Activated CD4-positive, alpha-beta T cell treated with anti-CD3 and anti-CD28 coated beads, Interleukin-2, Interleukin-6, amounts not matched to agents 100 ng/mL and 50 ng/mL, durations not matched to agents 16 hours and 8 hours (primary cell): Measurements from ENCODE around the gene HSD17B10.
"Not testable (repeated sequence)": the region's sequence is repeated elsewhere in the genome, so short reads cannot be mapped to it uniquely, and the experiment has no call there.

Experiments
- DNase-seq: peaks from one replicate; pipeline ENCODE4 v3.0.0-alpha.2; 2020

The HSD17B10 gene

GRCh38 chrX:53433651-53434639 is at the start of gene HSD17B10:
Gene HSD17B10 (minus strand): TSS chrX:53434370. CDS start chrX:53434345, 25 bp downstream.
- peak; percentile 93 for DNase-seq

- DNase-seq: no peak
Observed at GRCh38 chrX:53483416-53483815, 49.2 kb upstream of the HSD17B10 start.

- peak; percentile 69 for DNase-seq
Observed at GRCh38 chrX:53481816-53482465, 47.8 kb upstream of the HSD17B10 start.

- peak; percentile 36 for DNase-seq
Observed at GRCh38 chrX:53481093-53481492, 46.9 kb upstream of the HSD17B10 start.

- no peak for DNase-seq
Observed at GRCh38 chrX:53479301-53479700, 45.1 kb upstream of the HSD17B10 start.

GRCh38 chrX:53476371-53476770 is 42.2 kb upstream of the HSD17B10 start:
- no peak for DNase-seq

- no peak for DNase-seq
Observed at GRCh38 chrX:53474707-53475106, 40.5 kb upstream of the HSD17B10 start.

- no peak for DNase-seq
Observed at GRCh38 chrX:53471346-53471745, 37.2 kb upstream of the HSD17B10 start.

- DNase-seq: not testable (repeated sequence)
Observed at GRCh38 chrX:53468659-53469058, 34.5 kb upstream of the HSD17B10 start.

GRCh38 chrX:53458082-53458481 is 23.9 kb upstream of the HSD17B10 start:
- DNase-seq: no peak

GRCh38 chrX:53456254-53456653 is 22.1 kb upstream of the HSD17B10 start:
- no peak for DNase-seq

- no peak for DNase-seq
Observed at GRCh38 chrX:53452812-53453211, 18.6 kb upstream of the HSD17B10 start.

GRCh38 chrX:53449632-53450031 is 15.5 kb upstream of the HSD17B10 start:
- no peak for DNase-seq

- no peak for DNase-seq
Observed at GRCh38 chrX:53447441-53447840, 13.3 kb upstream of the HSD17B10 start.

GRCh38 chrX:53445977-53446376 is 11.8 kb upstream of the HSD17B10 start:
- DNase-seq: peak; percentile 73

GRCh38 chrX:53442322-53442631 is 8.1 kb upstream of the HSD17B10 start:
- no peak for DNase-seq

GRCh38 chrX:53441531-53442321 is 7.6 kb upstream of the HSD17B10 start:
- DNase-seq: peak; percentile 92

- peak; percentile 72 for DNase-seq
Observed at GRCh38 chrX:53440621-53441517, 6.7 kb upstream of the HSD17B10 start.

GRCh38 chrX:53440101-53440500 is 5.9 kb upstream of the HSD17B10 start:
- DNase-seq: no peak

- DNase-seq: no peak
Observed at GRCh38 chrX:53438832-53439230, 4.7 kb upstream of the HSD17B10 start.

GRCh38 chrX:53438174-53438831 is 4.1 kb upstream of the HSD17B10 start:
- DNase-seq: peak; percentile 44

- peak; percentile 61 for DNase-seq
Observed at GRCh38 chrX:53437206-53437605, 3.0 kb upstream of the HSD17B10 start.
